D721Med (cell line): ENCODE results near the gene CYP27B1.

Experiments used
- DNase-seq: peaks from one replicate; pipeline ENCODE4 v3.0.0; 2011; ENCODE audit warnings: low spot score; ENCODE audit not compliant: insufficient read length
- FAIRE-seq: peaks from 2 replicates; lab custom pipeline; 2011; peaks lifted over from hg19 to GRCh38; lab: Jason Lieb, UNC
- TF ChIP-seq, protein P1 (sequence below): IDR thresholded peaks from 2 replicates; pipeline ENCODE4 v1.5.1; 2012; ENCODE audit warnings: mild to moderate bottlenecking, control low read depth; ENCODE audit not compliant: insufficient read depth; ENCODE audit errors: missing control alignments

Gene CYP27B1

DNA sequence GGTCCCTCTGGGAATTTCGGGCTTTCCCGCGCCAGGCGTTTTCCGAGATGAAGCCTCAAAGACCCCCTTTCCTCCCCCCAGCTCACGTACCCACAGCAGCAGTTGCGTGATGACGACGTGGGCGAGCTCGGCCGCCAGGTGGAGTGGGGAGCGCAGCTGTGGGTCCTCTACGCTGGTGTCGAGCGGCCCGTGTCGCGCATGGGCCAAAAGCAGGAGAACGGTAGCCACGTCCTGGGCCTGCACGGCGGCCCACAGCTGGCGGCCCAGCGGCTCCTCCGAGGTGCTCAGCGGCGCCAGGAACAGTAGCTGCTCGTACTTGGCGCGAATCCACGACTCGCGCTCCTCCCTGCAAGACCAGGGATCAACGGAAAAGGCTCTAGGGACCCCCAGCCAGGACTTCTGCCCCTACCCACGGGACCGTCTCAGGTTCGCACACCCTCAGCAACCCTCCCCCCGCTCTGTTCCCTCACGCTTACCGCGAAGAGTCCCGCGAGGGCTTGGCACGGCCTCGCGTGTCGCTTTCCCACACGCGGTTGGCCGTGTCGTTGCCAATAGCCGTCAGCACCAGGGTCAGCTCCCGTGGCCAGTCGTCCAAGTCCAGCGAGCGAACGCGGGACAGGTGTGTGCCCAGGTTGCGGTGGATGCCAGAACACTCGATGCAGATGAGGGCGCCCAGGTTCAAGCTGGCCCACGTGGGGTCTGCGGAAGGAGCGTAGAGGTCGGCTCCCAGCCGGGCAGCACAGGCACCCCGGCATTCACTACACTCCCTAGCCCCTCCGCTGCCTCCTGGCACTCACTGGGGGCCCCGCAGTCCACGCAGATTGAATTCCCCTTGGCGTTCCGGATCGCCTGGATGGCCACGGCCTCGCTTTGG is 39.8 kb downstream of the CYP27B1 start:
- FAIRE-seq (no peak), DNase-seq (no peak)
- TF ChIP-seq, protein P1, sequence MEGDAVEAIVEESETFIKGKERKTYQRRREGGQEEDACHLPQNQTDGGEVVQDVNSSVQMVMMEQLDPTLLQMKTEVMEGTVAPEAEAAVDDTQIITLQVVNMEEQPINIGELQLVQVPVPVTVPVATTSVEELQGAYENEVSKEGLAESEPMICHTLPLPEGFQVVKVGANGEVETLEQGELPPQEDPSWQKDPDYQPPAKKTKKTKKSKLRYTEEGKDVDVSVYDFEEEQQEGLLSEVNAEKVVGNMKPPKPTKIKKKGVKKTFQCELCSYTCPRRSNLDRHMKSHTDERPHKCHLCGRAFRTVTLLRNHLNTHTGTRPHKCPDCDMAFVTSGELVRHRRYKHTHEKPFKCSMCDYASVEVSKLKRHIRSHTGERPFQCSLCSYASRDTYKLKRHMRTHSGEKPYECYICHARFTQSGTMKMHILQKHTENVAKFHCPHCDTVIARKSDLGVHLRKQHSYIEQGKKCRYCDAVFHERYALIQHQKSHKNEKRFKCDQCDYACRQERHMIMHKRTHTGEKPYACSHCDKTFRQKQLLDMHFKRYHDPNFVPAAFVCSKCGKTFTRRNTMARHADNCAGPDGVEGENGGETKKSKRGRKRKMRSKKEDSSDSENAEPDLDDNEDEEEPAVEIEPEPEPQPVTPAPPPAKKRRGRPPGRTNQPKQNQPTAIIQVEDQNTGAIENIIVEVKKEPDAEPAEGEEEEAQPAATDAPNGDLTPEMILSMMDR: peak; percentile 23

GRCh38 chr12:57726151-57726883 is 40.6 kb downstream of the CYP27B1 start:
- TF ChIP-seq, protein P1: peak; percentile 75
- no peak for FAIRE-seq
- peak; percentile 95 for DNase-seq

DNA sequence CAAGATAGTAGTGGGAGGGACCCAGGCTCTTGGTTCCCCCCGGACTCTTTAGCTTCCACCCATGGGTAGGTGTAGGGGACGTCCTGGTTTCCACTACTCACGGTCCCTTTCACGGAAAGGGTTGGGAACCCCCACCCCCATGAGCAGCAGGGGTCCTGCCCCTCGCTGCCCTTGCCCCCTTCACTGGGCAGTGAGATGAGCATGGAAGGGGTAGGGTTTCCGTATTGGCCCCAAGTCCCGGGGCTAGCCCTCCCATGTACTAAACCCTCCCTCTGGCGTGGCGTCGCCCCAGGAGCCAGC is 41.1 kb downstream of the CYP27B1 start:
- TF ChIP-seq, protein P1: no peak
- no peak for FAIRE-seq
- no peak for DNase-seq

DNA sequence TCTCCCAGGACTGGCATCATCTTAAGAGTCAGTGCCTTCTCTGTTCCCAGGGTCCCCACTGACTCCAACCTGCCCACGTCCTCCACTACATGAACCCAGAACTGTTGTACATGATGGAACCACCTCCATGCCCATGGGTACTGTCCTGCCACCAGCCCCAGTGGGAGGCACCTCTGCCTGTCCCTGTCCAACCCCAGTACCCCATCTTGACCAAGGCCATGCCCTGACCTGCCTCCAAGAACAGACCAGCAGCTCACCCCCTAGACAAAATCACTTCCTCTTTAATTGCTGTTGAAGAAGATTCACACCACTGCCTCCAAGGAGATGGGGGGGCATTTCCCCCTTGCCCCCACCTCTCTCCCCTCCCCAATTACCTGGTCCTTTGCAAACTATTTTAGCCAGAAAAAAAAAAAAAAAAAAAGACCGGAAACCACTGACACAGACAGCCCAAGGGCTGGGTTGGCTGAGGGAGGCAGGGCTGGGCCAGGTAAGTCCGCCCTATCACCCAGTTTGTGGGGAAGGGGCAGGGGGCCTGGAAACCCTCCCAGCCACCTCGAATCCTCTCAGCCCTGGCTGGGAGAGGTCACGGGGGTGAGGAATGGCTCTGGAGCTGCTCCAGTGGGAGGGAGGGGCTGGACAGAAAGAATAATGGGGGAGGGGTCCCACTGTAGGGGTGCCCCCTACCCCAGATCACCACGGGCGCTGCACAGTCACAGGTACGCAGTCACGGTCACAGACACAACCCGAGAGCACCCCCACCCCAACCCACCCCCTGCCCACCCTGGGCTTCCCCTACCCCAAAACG is 41.7 kb downstream of the CYP27B1 start:
- FAIRE-seq: no peak
- TF ChIP-seq, protein P1: no peak
- no peak for DNase-seq

GRCh38 chr12:57724003-57724935 is 42.6 kb downstream of the CYP27B1 start:
- TF ChIP-seq, protein P1: no peak
- no peak for FAIRE-seq
- DNase-seq: no peak

- TF ChIP-seq, protein P1: no peak
- FAIRE-seq (no peak), DNase-seq (no peak)
Observed at GRCh38 chr12:57723630-57723962, 43.3 kb downstream of the CYP27B1 start.
